Embryonic facial prominence (tissue), 1 donor: Measurements from ENCODE around the gene TTLL13.

ENCODE experiments used
- DNase-seq: peaks from one replicate; pipeline ENCODE4 v3.0.0-alpha.2; 2016; ENCODE audit errors: extremely low spot score

Gene TTLL13

GRCh38 chr15:90214553-90215196, 34.7 kb upstream of the TTLL13 start:
- no peak for DNase-seq

DNA sequence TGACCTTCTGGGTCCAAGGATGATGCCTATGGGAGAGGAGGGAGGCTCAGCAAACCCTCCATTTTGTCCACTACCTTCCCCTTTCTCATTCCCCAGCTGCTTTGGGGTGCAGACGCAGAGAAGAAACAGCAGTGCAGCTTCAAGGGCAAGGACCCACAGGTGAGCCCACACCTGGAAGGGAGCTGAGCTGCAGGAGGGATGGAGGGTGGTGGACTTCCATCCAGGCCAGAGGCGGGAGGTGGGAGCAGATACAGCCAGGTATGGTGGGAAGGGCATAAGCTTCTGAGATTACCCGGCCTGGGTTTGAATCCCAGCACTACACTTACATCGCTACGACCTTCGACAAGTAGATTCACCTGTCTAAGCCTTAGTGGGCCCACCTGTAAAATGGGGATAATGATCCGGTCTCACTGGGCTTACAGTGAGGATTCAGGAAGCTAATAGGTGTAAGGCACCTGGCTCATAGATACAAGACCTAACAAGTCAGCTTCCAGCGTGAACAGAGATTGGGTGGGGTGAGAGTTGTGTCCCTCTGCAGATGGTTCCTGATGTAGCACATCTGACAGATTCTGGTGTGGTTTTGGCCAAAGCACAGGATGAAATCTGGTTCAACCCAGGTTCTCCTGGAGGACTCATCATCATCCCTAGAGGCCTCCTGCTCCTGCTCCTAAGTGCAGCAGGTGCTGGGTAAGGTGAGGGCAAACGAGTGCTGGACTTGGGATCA, 31.5 kb upstream of the TTLL13 start:
- DNase-seq: no peak

GRCh38 chr15:90219421-90220141, 29.8 kb upstream of the TTLL13 start:
- DNase-seq: no peak

- DNase-seq: no peak
Measured at GRCh38 chr15:90221246-90221900, 28.0 kb upstream of the TTLL13 start.

DNA sequence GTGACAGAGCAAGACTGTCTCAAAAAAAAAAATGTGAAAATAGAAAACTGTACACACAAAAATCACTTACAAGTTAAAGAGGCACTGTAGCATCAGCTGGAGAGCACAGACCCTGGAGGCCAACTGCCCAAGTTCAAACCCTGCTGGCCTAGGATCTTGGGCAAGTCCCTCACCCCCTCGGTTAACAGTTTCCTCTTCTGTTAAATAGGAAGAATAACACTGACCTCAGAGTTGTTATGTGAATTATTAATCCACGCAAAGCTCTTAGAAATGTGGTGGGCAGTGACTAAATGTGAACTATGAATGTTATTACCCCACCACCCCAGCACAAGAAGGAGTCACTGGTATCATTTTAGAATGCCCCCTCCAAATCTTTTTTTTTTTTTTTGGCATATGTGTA, 26.8 kb upstream of the TTLL13 start:
- no peak for DNase-seq

- DNase-seq: no peak
Measured at GRCh38 chr15:90223441-90224165, 25.8 kb upstream of the TTLL13 start.

- no peak for DNase-seq
Measured at GRCh38 chr15:90225047-90225446, 24.3 kb upstream of the TTLL13 start.

DNA sequence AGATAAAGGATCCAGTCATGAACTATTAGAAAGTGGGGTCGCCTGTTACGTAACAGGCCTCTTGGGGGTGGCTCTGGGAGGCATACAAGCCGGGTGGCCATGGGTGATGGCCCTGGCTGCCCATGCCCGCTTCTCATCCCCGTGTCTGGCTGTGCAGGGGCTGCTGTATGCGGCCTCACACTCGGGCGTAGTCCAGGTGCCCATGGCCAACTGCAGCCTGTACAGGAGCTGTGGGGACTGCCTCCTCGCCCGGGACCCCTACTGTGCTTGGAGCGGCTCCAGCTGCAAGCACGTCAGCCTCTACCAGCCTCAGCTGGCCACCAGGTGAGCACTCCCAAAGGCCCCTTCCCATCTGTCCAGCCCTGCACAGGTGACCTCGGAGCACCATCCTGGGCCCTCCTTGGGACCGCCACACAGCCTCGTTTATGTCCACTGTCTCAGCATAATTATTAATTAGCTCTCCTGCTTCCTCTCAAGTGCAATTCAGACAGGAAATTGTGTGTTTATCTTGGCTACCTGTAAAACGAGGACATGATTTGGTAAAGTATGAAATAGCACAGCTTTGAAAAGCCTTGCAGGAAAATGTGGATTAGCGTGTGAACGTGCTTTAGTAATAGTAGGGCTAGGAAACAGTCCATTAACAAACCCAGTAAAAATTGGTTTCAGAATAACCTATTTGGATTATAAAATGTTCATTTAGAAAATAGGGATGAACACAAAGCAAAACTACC, 23.7 kb upstream of the TTLL13 start:
- DNase-seq: no peak

GRCh38 chr15:90227336-90227735, 22.0 kb upstream of the TTLL13 start:
- DNase-seq: no peak

DNA sequence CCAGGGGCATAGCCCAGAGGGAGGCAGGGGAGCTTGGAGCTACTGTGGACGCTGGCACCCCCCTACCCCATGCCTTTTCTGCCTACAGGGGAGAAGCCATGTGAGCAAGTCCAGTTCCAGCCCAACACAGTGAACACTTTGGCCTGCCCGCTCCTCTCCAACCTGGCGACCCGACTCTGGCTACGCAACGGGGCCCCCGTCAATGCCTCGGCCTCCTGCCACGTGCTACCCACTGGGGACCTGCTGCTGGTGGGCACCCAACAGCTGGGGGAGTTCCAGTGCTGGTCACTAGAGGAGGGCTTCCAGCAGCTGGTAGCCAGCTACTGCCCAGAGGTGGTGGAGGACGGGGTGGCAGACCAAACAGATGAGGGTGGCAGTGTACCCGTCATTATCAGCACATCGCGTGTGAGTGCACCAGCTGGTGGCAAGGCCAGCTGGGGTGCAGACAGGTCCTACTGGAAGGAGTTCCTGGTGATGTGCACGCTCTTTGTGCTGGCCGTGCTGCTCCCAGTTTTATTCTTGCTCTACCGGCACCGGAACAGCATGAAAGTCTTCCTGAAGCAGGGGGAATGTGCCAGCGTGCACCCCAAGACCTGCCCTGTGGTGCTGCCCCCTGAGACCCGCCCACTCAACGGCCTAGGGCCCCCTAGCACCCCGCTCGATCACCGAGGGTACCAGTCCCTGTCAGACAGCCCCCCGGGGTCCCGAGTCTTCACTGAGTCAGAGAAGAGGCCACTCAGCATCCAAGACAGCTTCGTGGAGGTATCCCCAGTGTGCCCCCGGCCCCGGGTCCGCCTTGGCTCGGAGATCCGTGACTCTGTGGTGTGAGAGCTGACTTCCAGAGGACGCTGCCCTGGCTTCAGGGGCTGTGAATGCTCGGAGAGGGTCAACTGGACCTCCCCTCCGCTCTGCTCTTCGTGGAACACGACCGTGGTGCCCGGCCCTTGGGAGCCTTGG, 21.3 kb upstream of the TTLL13 start:
- no peak for DNase-seq

GRCh38 chr15:90228960-90229359, 20.4 kb upstream of the TTLL13 start:
- DNase-seq: no peak

GRCh38 chr15:90230071-90230494, 19.3 kb upstream of the TTLL13 start:
- DNase-seq: no peak

DNA sequence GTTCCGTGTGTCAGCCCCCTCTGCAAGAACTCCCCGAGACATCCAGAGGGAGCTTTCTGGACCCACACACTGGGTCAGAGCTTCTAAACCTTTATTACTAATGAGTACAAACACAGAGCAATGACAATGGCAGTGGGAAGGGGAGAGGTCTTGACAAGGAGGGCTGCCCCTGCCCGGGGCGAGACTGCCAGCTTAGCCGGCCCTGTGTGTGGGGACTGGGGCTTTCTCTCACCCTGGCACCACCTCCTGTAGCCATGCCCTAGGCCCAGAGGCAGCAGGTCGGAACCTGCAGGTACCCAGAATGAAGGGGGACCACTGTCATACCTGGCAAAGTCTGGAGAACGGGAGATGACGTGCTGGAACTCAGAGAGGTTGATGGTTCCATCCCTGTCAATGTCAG, 18.7 kb upstream of the TTLL13 start:
- DNase-seq: no peak

GRCh38 chr15:90231028-90232017, 18.0 kb upstream of the TTLL13 start:
- no peak for DNase-seq

DNA sequence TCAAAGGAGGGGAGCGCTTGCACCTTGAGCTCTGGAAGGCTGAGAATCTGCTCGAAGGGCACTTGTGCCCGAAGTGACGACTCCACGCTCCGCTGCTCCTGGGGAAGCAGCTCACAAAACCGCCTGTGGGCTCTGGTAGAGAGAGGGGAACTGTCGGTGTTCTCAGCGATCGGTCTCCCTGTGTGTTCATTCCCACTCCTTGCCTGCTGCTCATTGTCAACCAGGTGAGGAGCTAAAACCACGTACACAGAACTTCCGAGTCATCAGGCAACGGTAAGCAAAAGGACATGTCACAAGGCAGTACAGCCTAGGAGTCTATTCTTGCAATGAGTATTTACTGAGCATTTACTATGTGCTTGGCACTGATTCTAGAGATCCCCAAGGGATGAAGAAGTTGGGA, 17.2 kb upstream of the TTLL13 start:
- DNase-seq: no peak

GRCh38 chr15:90232941-90233386, 16.4 kb upstream of the TTLL13 start:
- no peak for DNase-seq

DNA sequence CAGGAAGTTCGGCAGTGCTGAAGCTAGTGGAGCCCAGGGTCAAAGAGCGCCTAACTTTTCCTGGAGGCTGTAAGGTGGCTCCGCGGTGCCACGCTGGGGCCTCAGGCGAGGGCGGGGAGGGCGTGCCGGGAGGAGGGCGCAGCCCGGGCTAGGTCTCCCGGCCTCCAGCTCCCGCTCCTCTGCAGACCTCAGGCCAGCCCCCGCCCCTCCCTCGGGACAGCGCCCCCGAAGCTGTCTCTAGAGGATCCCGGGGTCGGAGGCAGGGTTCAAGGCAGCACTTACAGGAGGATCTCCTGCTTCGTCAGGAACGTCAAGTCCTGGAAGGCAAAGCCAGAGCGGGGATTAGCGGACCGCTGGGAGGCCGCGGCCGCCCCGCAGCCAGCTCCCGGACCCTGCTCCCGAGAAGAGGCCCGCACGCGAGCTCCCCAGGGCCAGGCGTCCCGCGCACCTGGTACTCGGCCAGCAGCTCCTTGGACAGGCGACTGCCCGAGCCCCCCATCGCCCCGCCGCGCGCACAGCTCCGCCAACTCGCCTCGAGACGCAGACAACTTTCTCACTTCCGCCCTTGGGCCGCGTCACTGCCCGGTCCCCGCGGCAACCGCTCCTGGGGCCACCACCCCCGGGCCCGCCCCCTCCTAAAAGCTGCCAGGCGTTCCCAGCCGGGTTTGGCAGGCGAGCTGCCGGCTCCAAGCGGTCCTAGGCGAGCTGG, 15.8 kb upstream of the TTLL13 start, which contains the start of gene CIB1:
Gene CIB1, minus strand, starts transcription at position 555 of the 709 bp plus-strand sequence. Its CDS starts 56 bp downstream, at position 499.
- peak; percentile 78 for DNase-seq
